ENCODE results near the gene TBC1D24.
"Not testable (repeated sequence)": the region's sequence is repeated elsewhere in the genome, so short reads cannot be mapped to it uniquely, and the experiment has no call there.

TBC1D24 gene

DNA sequence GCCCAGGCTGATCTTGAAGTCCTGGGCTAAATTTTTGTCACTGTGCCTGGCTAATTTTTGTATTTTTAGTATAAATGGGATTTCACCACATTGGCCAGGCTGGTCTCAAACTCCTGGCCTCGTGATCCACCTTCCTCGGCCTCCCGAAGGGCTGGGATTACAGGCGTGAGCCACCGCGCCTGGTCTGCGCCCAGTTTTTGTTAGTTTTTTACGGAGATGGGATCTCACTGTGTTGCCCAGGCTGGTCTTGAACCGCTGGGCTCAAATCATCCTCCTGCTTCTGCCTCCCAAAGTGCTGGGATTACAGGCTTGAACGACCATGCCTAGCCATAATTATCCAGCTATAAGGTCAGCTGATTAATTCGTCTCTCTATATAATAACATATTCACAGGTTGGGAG is 59.0 kb downstream of the TBC1D24 start:
- Histone ChIP-seq H3K36me3 (ENCODE audit: low read length) (no peaks in the 10 kb centered on the region), H3K27ac (ENCODE audit: low read depth, low read length) (no peak overlapping the region), H3K27me3 (ENCODE audit: low read length) (no peaks in the 10 kb centered on the region), H4K20me1 (ENCODE audit: low read depth, low read length) (no peaks in the 10 kb centered on the region), H3K4me3 (ENCODE audit: insufficient read depth, low read length, poor library complexity, severe bottlenecking) (no peak overlapping the region), H2AFZ (ENCODE audit: low read depth, low read length, severe bottlenecking) (no peak overlapping the region), H3K79me2 (ENCODE audit: insufficient read depth, low read length) (peaks cover 5% of the 10 kb centered on the region), H3K9me3 (ENCODE audit: insufficient read depth, low read length) (no peaks in the 10 kb centered on the region), H3K9me2 (replicated peaks; ENCODE audit: insufficient read depth, low read length) (no peaks in the 10 kb centered on the region), H3K4me2 (ENCODE audit: low read depth, low read length, poor library complexity, severe bottlenecking) (no peak overlapping the region), H3K9ac (ENCODE audit: low read length) (no peak overlapping the region), H3F3A (ENCODE audit: insufficient read depth) (peaks cover 14% of the 10 kb centered on the region; the same call in 1 of the 2 replicates)
- TF ChIP-seq, protein P1, sequence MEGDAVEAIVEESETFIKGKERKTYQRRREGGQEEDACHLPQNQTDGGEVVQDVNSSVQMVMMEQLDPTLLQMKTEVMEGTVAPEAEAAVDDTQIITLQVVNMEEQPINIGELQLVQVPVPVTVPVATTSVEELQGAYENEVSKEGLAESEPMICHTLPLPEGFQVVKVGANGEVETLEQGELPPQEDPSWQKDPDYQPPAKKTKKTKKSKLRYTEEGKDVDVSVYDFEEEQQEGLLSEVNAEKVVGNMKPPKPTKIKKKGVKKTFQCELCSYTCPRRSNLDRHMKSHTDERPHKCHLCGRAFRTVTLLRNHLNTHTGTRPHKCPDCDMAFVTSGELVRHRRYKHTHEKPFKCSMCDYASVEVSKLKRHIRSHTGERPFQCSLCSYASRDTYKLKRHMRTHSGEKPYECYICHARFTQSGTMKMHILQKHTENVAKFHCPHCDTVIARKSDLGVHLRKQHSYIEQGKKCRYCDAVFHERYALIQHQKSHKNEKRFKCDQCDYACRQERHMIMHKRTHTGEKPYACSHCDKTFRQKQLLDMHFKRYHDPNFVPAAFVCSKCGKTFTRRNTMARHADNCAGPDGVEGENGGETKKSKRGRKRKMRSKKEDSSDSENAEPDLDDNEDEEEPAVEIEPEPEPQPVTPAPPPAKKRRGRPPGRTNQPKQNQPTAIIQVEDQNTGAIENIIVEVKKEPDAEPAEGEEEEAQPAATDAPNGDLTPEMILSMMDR (IDR thresholded peaks at IDR 0.05; ENCODE audit: insufficient read depth, low read length, poor library complexity, severe bottlenecking), result no peak
- no peak for TF ChIP-seq EZH2phosphoT487 (conservative IDR thresholded peaks at IDR 0.05; ENCODE audit: low read length)

DNA sequence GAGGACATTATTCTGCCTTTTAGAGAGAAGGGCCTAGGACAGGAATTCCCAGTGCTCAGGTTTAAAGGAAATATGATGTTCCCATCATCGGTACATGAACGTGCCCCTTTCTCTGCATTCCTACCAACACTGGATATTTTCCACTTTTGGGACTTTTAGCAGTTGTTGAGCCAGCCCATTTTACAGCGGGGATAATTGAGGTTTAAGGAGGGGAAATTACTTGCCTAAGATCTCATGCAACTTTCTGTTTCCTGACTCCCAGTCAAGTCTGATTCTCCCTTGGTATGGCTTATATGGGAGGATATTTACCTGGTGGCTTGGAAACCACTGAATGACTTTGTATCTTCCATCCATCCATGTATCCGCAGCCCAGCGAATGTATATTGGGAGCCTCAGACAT is 59.4 kb downstream of the TBC1D24 start:
- not testable (repeated sequence) for H3K79me2 ChIP-seq (ENCODE audit: insufficient read depth, low read length); H3K9me3 ChIP-seq (ENCODE audit: insufficient read depth, low read length); H4K20me1 ChIP-seq (ENCODE audit: low read depth, low read length); H3K9ac ChIP-seq (ENCODE audit: low read length); H2AFZ ChIP-seq (ENCODE audit: low read depth, low read length, severe bottlenecking); H3K27me3 ChIP-seq (ENCODE audit: low read length); H3K4me2 ChIP-seq (ENCODE audit: low read depth, low read length, poor library complexity, severe bottlenecking); H3K36me3 ChIP-seq (ENCODE audit: low read length); H3K4me3 ChIP-seq (ENCODE audit: insufficient read depth, low read length, poor library complexity, severe bottlenecking); H3K9me2 ChIP-seq (replicated peaks; ENCODE audit: insufficient read depth, low read length); H3K27ac ChIP-seq (ENCODE audit: low read depth, low read length)
- H3F3A ChIP-seq (ENCODE audit: insufficient read depth), result peaks cover 14% of the 10 kb centered on the region; the same call in 1 of the 2 replicates

DNA sequence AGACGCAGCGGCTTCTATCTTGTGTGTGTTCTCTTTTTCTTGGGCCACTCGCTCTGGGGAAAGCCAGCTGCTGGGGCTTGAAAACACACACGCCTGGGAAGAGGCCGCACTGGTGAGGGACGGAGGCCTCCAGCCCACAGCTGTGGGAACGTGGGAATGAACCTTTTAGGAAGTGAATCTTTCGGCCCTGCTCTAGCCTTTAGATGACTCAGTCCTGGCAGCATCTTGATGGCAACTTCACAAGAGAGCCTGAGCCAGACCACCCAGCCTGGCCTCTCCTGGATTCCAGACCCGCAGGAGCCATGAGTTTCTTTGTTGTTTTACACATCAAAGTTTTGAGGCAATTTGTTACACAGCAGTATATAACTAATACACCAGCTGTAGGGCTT is 60.7 kb downstream of the TBC1D24 start:
- H3K9ac ChIP-seq (ENCODE audit: low read length), result no peak overlapping the region
- H3K27ac ChIP-seq (ENCODE audit: low read depth, low read length), result no peak overlapping the region
- TF ChIP-seq EZH2phosphoT487 (conservative IDR thresholded peaks at IDR 0.05; ENCODE audit: low read length), result no peak
- TF ChIP-seq, protein P1 (IDR thresholded peaks at IDR 0.05; ENCODE audit: insufficient read depth, low read length, poor library complexity, severe bottlenecking), result no peak

DNA sequence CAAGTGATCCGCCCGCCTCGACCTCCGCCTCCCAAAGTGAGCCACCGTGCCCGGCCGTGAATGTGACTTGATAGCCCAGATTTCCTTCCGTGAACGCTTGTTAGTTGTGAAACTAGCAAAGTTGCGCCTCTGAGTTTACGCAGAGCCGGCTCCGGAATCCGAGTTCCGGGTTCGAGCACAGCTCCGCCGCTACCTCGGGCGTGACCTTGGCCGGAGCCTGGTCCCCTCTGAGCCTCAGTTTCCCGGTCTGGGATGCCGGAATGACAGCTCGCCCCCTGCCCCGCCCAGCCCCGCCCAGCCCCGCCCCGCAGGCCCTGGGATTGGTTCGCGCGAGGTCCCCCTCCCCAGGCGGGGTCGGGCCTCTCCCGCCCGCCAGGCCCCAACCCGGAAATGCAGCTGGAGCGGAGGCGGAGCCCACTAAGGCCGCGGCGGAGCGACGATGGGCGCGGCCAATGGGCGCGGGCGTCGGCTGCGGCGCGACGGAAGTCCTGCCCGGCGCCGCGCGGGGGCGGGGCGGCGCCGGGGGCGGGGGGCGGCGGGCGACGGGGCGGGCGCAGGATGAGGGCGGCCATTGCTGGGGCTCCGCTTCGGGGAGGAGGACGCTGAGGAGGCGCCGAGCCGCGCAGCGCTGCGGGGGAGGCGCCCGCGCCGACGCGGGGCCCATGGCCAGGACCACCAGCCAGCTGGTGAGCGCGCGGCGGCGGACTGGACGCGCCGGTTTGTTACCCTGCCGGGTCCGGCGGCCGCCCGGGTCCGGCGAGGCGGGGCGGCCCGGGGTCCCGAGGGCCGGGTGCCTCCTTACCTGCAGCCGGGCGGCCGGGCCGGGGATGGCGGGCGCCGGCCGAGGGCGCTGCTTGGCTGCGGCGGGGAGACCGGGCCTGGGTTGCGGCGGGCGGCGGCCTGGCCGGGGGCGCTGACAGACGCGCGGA is 62.8 kb downstream of the TBC1D24 start, which contains the start of gene PDPK1:
Gene PDPK1, plus strand, starts transcription at position 571 of the 929 bp plus-strand sequence. Its CDS starts 92 bp downstream, at position 663.
- Histone ChIP-seq H3K36me3 (ENCODE audit: low read length) (no peaks in the 10 kb centered on the region), H3K9me2 (replicated peaks; ENCODE audit: insufficient read depth, low read length) (no peaks in the 10 kb centered on the region), H3K9ac (ENCODE audit: low read length) (peak within 1 kb of the TSS; percentile 67), H3K27me3 (ENCODE audit: low read length) (no peaks in the 10 kb centered on the region), H3K4me2 (ENCODE audit: low read depth, low read length, poor library complexity, severe bottlenecking) (peak within 1 kb of the TSS; percentile 89), H3K9me3 (ENCODE audit: insufficient read depth, low read length) (no peaks in the 10 kb centered on the region), H3K79me2 (ENCODE audit: insufficient read depth, low read length) (peaks cover 27% of the 10 kb centered on the region), H3F3A (ENCODE audit: insufficient read depth) (0 out of 2 replicates have a peak, but pooled peaks cover 3% of the 10 kb centered on the region), H4K20me1 (ENCODE audit: low read depth, low read length) (no peaks in the 10 kb centered on the region), H3K4me3 (ENCODE audit: insufficient read depth, low read length, poor library complexity, severe bottlenecking) (peak within 1 kb of the TSS; percentile 93), H2AFZ (ENCODE audit: low read depth, low read length, severe bottlenecking) (peak within 1 kb of the TSS; percentile 88), H3K27ac (ENCODE audit: low read depth, low read length) (no peak within 1 kb of the TSS)
- TF ChIP-seq, protein P1 (IDR thresholded peaks at IDR 0.05; ENCODE audit: insufficient read depth, low read length, poor library complexity, severe bottlenecking), result no peak
- TF ChIP-seq EZH2phosphoT487 (conservative IDR thresholded peaks at IDR 0.05; ENCODE audit: low read length), result no peak

More for the DNA sequence above, 60.7 kb downstream of the TBC1D24 start:
- no peak overlapping the region for H3K4me2 ChIP-seq (ENCODE audit: low read depth, low read length, poor library complexity, severe bottlenecking)
- no peaks in the 10 kb centered on the region for H4K20me1 ChIP-seq (ENCODE audit: low read depth, low read length)
- H2AFZ ChIP-seq (ENCODE audit: low read depth, low read length, severe bottlenecking), result no peak overlapping the region
- H3K9me2 ChIP-seq (replicated peaks; ENCODE audit: insufficient read depth, low read length), result no peaks in the 10 kb centered on the region
- no peaks in the 10 kb centered on the region for H3K9me3 ChIP-seq (ENCODE audit: insufficient read depth, low read length)
- H3K79me2 ChIP-seq (ENCODE audit: insufficient read depth, low read length), result peaks cover 17% of the 10 kb centered on the region
- H3F3A ChIP-seq (ENCODE audit: insufficient read depth), result peaks cover 13% of the 10 kb centered on the region; the same call in 1 of the 2 replicates
- no peaks in the 10 kb centered on the region for H3K27me3 ChIP-seq (ENCODE audit: low read length)
- no peaks in the 10 kb centered on the region for H3K36me3 ChIP-seq (ENCODE audit: low read length)
- H3K4me3 ChIP-seq (ENCODE audit: insufficient read depth, low read length, poor library complexity, severe bottlenecking), result no peak overlapping the region

DNA sequence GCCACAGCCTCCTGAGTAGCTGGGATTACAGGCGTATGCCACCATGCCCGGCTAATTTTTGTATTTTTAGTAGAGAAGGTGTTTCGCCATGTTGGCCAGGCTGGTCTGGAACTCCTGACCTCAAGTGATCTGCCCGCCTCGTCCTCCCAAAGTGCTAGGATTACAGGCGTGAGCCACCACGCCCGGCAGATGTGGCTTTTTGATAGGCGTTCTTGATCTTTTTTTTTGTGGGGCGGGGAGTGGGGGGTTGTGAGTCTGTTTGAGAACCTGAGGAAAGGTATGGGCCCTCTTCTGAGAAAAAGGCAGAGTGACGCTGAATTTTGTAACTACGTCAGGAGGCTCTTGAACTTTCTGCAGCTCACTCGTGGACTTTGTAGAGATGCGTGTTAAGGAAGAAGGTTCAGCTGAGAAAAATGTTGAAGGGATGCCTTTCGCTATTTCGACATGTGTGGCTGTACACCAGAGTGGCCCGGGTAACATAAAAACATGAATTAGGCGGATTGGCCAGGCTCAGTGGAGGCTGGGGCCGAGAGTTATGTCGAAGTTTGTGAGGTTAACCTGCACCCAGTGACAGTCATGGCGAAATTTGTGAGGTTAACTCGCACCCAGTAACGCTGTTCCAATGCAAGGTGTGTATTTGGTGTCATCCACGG is 64.4 kb downstream of the TBC1D24 start:
- not testable (repeated sequence) for H3K9me2 ChIP-seq (replicated peaks; ENCODE audit: insufficient read depth, low read length); H2AFZ ChIP-seq (ENCODE audit: low read depth, low read length, severe bottlenecking); H3K36me3 ChIP-seq (ENCODE audit: low read length); H3F3A ChIP-seq (ENCODE audit: insufficient read depth); H3K27me3 ChIP-seq (ENCODE audit: low read length); H4K20me1 ChIP-seq (ENCODE audit: low read depth, low read length); H3K9me3 ChIP-seq (ENCODE audit: insufficient read depth, low read length); H3K4me3 ChIP-seq (ENCODE audit: insufficient read depth, low read length, poor library complexity, severe bottlenecking); H3K27ac ChIP-seq (ENCODE audit: low read depth, low read length)
- peak overlapping the region; percentile 58 for H3K9ac ChIP-seq (ENCODE audit: low read length)
- peak overlapping the region; percentile 89 for H3K4me2 ChIP-seq (ENCODE audit: low read depth, low read length, poor library complexity, severe bottlenecking)
- peaks cover 36% of the 10 kb centered on the region for H3K79me2 ChIP-seq (ENCODE audit: insufficient read depth, low read length)

All from SU-DHL-6 (cell line).